ENCODE results near the gene WDR7. TPM values are rescaled to one million over a fixed set of nuclear protein-coding genes. Genes with fewer than 3 reads are reported as not detected.
"Not testable (repeated sequence)": the region's sequence is repeated elsewhere in the genome, so short reads cannot be mapped to it uniquely, and the experiment has no call there.

The WDR7 gene
- total and polyA plus RNA-seq, 5 donors, result 7.4 to 32.2 (median 26.7) TPM

GRCh38 chr18:56639104-56639381 is 12.1 kb upstream of the WDR7 start:
- H3K9me3 ChIP-seq (ENCODE audit: control insufficient read depth, low read length), result no peaks in the 10 kb centered on the region
- peak overlapping the region; percentile 62 for H3K4me3 ChIP-seq (ENCODE audit: low read length)
- ATAC-seq (peak in 1 of 2 donors; percentile 1), DNase-seq (no peak)
- H3K27ac ChIP-seq (ENCODE audit: low read length), result peak overlapping the region; percentile 84
- no peaks in the 10 kb centered on the region for H3K27me3 ChIP-seq (ENCODE audit: control insufficient read depth, insufficient read depth)
- peaks cover 2% of the 10 kb centered on the region for H3K4me1 ChIP-seq (ENCODE audit: control insufficient read depth, insufficient read depth, low read length)
- 27% methylated on average over 6 of the region's 6 CpGs for WGBS
- intact Hi-C loops (cut with DNase I), result loop anchor here in 1 of 4 donors (5.0 kb wide), 1 partner anchor 1317 kb away; no protein-coding TSS in a partner anchor

- H3K9me3 ChIP-seq (ENCODE audit: control insufficient read depth, low read length), result no peaks in the 10 kb centered on the region
- intact Hi-C loops (cut with DNase I), result loop anchor here in 1 of 4 donors (5.0 kb wide), 1 partner anchor 1317 kb away; no protein-coding TSS in a partner anchor
- H3K4me1 ChIP-seq (ENCODE audit: control insufficient read depth, insufficient read depth, low read length), result peaks cover 2% of the 10 kb centered on the region
- no peak overlapping the region for H3K4me3 ChIP-seq (ENCODE audit: low read length)
- no peak overlapping the region for H3K27ac ChIP-seq (ENCODE audit: low read length)
- no peak for DNase-seq
- H3K27me3 ChIP-seq (ENCODE audit: control insufficient read depth, insufficient read depth), result no peaks in the 10 kb centered on the region
- WGBS, result 91% methylated on average over 9 of the region's 9 CpGs
- ATAC-seq, result no peak
These were observed 11.6 kb upstream of the WDR7 start for GRCh38 chr18:56639571-56639970.

GRCh38 chr18:56641714-56642337 is 9.3 kb upstream of the WDR7 start:
- DNase-seq, result no peak
- 73% methylated on average over 8 of the region's 8 CpGs for WGBS

GRCh38 chr18:56643381-56643780 is 7.8 kb upstream of the WDR7 start:
- intact Hi-C loops (cut with DNase I), result no loop called here
- Histone ChIP-seq H3K9me3 (ENCODE audit: control insufficient read depth, low read length) (no peaks in the 10 kb centered on the region), H3K27ac (ENCODE audit: low read length) (no peak overlapping the region), H3K4me1 (ENCODE audit: control insufficient read depth, insufficient read depth, low read length) (no peaks in the 10 kb centered on the region), H3K4me3 (ENCODE audit: low read length) (no peak overlapping the region), H3K27me3 (ENCODE audit: control insufficient read depth, insufficient read depth) (no peaks in the 10 kb centered on the region)
- ATAC-seq, result no peak
- WGBS, result 82% methylated on average over 3 of the region's 3 CpGs
- DNase-seq, result no peak

More at GRCh38 chr18:56641714-56642337, 9.3 kb upstream of the WDR7 start:
- H3K27ac ChIP-seq (ENCODE audit: low read length), result no peak overlapping the region
- no peaks in the 10 kb centered on the region for H3K27me3 ChIP-seq (ENCODE audit: control insufficient read depth, insufficient read depth)
- no peaks in the 10 kb centered on the region for H3K9me3 ChIP-seq (ENCODE audit: control insufficient read depth, low read length)
- no peak overlapping the region for H3K4me3 ChIP-seq (ENCODE audit: low read length)
- ATAC-seq, result no peak
- intact Hi-C loops (cut with DNase I), result no loop called here
- no peaks in the 10 kb centered on the region for H3K4me1 ChIP-seq (ENCODE audit: control insufficient read depth, insufficient read depth, low read length)

- intact Hi-C loops (cut with DNase I), result no loop called here
- H3K27me3 ChIP-seq (ENCODE audit: control insufficient read depth, insufficient read depth), result no peaks in the 10 kb centered on the region
- no peaks in the 10 kb centered on the region for H3K9me3 ChIP-seq (ENCODE audit: control insufficient read depth, low read length)
- no peak overlapping the region for H3K27ac ChIP-seq (ENCODE audit: low read length)
- no peaks in the 10 kb centered on the region for H3K4me1 ChIP-seq (ENCODE audit: control insufficient read depth, insufficient read depth, low read length)
- 66% methylated on average over 5 of the region's 5 CpGs for WGBS
- no peak for DNase-seq
- ATAC-seq, result no peak
- no peak overlapping the region for H3K4me3 ChIP-seq (ENCODE audit: low read length)
These were observed 5.6 kb upstream of the WDR7 start for GRCh38 chr18:56645415-56646016.

- Histone ChIP-seq H3K4me1 (ENCODE audit: control insufficient read depth, insufficient read depth, low read length) (no peaks in the 10 kb centered on the region), H3K4me3 (ENCODE audit: low read length) (no peak overlapping the region), H3K27ac (ENCODE audit: low read length) (no peak overlapping the region), H3K9me3 (ENCODE audit: control insufficient read depth, low read length) (no peaks in the 10 kb centered on the region), H3K27me3 (ENCODE audit: control insufficient read depth, insufficient read depth) (no peaks in the 10 kb centered on the region)
- ATAC-seq, result no peak
- DNase-seq, result no peak
- intact Hi-C loops (cut with DNase I), result no loop called here
These were observed 4.1 kb upstream of the WDR7 start for GRCh38 chr18:56647071-56647470.

GRCh38 chr18:56647951-56648893 is 2.9 kb upstream of the WDR7 start:
- H3K4me1 ChIP-seq (ENCODE audit: control insufficient read depth, insufficient read depth, low read length), result no peaks in the 10 kb centered on the region
- intact Hi-C loops (cut with DNase I), result no loop called here
- DNase-seq (no peak), ATAC-seq (no peak)
- 64% methylated on average over 3 of the region's 3 CpGs for WGBS
- no peak overlapping the region for H3K4me3 ChIP-seq (ENCODE audit: low read length)
- H3K27me3 ChIP-seq (ENCODE audit: control insufficient read depth, insufficient read depth), result no peaks in the 10 kb centered on the region
- no peak overlapping the region for H3K27ac ChIP-seq (ENCODE audit: low read length)
- no peaks in the 10 kb centered on the region for H3K9me3 ChIP-seq (ENCODE audit: control insufficient read depth, low read length)

- intact Hi-C loops (cut with DNase I), result no loop called here
- 98% methylated on average over 1 of the region's 1 CpG for WGBS
- no peak for DNase-seq
These were observed 1.2 kb upstream of the WDR7 start for GRCh38 chr18:56649996-56650395.

GRCh38 chr18:56651771-56652092 is 573 bp downstream of the WDR7 start:
- H3K27me3 ChIP-seq (ENCODE audit: control insufficient read depth, insufficient read depth), result no peaks in the 10 kb centered on the region
- peak overlapping the region; percentile 75 for H3K4me3 ChIP-seq (ENCODE audit: low read length)
- ATAC-seq, result no peak
- no peak for DNase-seq
- H3K27ac ChIP-seq (ENCODE audit: low read length), result peak overlapping the region; percentile 84
- intact Hi-C loops (cut with DNase I), result no loop called here
- no peaks in the 10 kb centered on the region for H3K9me3 ChIP-seq (ENCODE audit: control insufficient read depth, low read length)
- peaks cover 1% of the 10 kb centered on the region for H3K4me1 ChIP-seq (ENCODE audit: control insufficient read depth, insufficient read depth, low read length)
- 6% methylated on average over 5 of the region's 5 CpGs for WGBS

More at GRCh38 chr18:56649996-56650395, 1.2 kb upstream of the WDR7 start:
- H3K27ac ChIP-seq (ENCODE audit: low read length), result no peak overlapping the region
- ATAC-seq, result no peak
- no peaks in the 10 kb centered on the region for H3K9me3 ChIP-seq (ENCODE audit: control insufficient read depth, low read length)
- H3K4me1 ChIP-seq (ENCODE audit: control insufficient read depth, insufficient read depth, low read length), result no peaks in the 10 kb centered on the region
- no peaks in the 10 kb centered on the region for H3K27me3 ChIP-seq (ENCODE audit: control insufficient read depth, insufficient read depth)
- H3K4me3 ChIP-seq (ENCODE audit: low read length), result no peak overlapping the region

- H3K27ac ChIP-seq (ENCODE audit: low read length), result no peak overlapping the region
- H3K4me3 ChIP-seq (ENCODE audit: low read length), result no peak overlapping the region
These were observed 1.6 kb downstream of the WDR7 start for GRCh38 chr18:56652802-56653201.

GRCh38 chr18:56654280-56654679 is 3.1 kb downstream of the WDR7 start:
- intact Hi-C loops (cut with DNase I); ATAC-seq: not testable (repeated sequence)
- 98% methylated on average over 7 of the region's 7 CpGs for WGBS

More at GRCh38 chr18:56652802-56653201, 1.6 kb downstream of the WDR7 start:
- intact Hi-C loops (cut with DNase I), result no loop called here
- DNase-seq (no peak), ATAC-seq (no peak)
- Histone ChIP-seq H3K27me3 (ENCODE audit: control insufficient read depth, insufficient read depth) (no peaks in the 10 kb centered on the region), H3K9me3 (ENCODE audit: control insufficient read depth, low read length) (no peaks in the 10 kb centered on the region), H3K4me1 (ENCODE audit: control insufficient read depth, insufficient read depth, low read length) (peaks cover 1% of the 10 kb centered on the region)
- 77% methylated on average over 4 of the region's 4 CpGs for WGBS

More at GRCh38 chr18:56654280-56654679, 3.1 kb downstream of the WDR7 start:
- DNase-seq; H3K4me3 ChIP-seq (ENCODE audit: low read length); H3K9me3 ChIP-seq (ENCODE audit: control insufficient read depth, low read length); H3K27ac ChIP-seq (ENCODE audit: low read length); H3K4me1 ChIP-seq (ENCODE audit: control insufficient read depth, insufficient read depth, low read length); H3K27me3 ChIP-seq (ENCODE audit: control insufficient read depth, insufficient read depth): not testable (repeated sequence)
